ENCODE results near the gene GNAL.

DNA sequence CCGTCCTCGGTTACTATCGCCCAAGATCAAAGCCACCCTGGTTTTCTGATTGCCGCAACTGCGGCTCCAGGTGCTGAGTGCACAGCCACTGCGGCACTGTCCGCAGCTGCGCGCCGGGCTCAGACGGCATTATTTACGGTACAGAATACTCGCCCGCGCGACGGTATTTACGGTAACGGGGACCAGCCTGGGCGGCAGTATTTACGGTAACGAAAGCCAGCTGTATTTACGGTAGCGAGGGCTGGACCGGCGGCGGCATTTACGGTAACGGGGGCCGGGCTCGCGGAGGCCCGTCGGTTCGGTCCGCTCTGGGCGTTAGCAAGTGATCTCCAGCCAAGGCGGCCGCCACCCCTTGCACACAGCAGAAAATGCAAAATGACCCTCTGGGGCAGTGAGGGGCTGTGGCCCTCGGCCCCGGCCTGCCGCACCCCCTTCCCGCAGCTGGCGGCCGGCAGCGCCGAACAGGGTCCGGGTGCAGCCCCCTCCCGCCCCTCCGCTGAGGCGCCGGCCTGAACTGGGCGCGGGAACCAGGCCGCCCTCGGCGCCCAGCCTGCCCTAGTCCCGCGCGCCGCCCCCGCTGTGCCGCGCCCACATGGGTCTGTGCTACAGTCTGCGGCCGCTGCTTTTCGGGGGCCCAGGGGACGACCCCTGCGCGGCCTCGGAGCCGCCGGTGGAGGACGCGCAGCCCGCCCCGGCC lies at the start of gene GNAL:
- TF ChIP-seq POLR2AphosphoS5 (IDR thresholded peaks at IDR 0.05; ENCODE audit: low read depth, low read length) (no peak), FOXP2 (optimal IDR thresholded peaks at IDR 0.05; ENCODE audit: borderline replicate concordance, extremely low read depth, extremely low read length, insufficient read depth) (no peak)
- TF ChIP-seq, protein P1, sequence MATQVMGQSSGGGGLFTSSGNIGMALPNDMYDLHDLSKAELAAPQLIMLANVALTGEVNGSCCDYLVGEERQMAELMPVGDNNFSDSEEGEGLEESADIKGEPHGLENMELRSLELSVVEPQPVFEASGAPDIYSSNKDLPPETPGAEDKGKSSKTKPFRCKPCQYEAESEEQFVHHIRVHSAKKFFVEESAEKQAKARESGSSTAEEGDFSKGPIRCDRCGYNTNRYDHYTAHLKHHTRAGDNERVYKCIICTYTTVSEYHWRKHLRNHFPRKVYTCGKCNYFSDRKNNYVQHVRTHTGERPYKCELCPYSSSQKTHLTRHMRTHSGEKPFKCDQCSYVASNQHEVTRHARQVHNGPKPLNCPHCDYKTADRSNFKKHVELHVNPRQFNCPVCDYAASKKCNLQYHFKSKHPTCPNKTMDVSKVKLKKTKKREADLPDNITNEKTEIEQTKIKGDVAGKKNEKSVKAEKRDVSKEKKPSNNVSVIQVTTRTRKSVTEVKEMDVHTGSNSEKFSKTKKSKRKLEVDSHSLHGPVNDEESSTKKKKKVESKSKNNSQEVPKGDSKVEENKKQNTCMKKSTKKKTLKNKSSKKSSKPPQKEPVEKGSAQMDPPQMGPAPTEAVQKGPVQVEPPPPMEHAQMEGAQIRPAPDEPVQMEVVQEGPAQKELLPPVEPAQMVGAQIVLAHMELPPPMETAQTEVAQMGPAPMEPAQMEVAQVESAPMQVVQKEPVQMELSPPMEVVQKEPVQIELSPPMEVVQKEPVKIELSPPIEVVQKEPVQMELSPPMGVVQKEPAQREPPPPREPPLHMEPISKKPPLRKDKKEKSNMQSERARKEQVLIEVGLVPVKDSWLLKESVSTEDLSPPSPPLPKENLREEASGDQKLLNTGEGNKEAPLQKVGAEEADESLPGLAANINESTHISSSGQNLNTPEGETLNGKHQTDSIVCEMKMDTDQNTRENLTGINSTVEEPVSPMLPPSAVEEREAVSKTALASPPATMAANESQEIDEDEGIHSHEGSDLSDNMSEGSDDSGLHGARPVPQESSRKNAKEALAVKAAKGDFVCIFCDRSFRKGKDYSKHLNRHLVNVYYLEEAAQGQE (IDR thresholded peaks at IDR 0.05; ENCODE audit: insufficient read depth in 1 of 2, low read depth in 2 of 2, low read length in 2 of 2), result no peak
